Transverse colon (tissue), 4 donors: ENCODE data around the gene STK11IP. TPM values are rescaled to one million over a fixed set of nuclear protein-coding genes. Genes with fewer than 3 reads are reported as not detected.

Experiments
- DNase-seq: peaks from one replicate; pipeline ENCODE4 v3.0.0-alpha.2; 2019
- H3K27ac ChIP-seq, 4 donors: fragments of 200-600 bp; sonication (generic); 2 replicates each; pipeline ENCODE4 v1.5.1; 2016 to 2018; ENCODE audit warnings: inconsistent platforms in 4 of 4
- H3K27me3 ChIP-seq: fragments of 200-600 bp; sonication (generic); 2 replicates; pipeline ENCODE4 v1.5.1; 2017; ENCODE audit warnings: inconsistent platforms
- H3K36me3 ChIP-seq, 4 donors: fragments of 200-600 bp; sonication (generic); 2 replicates each; pipeline ENCODE4 v1.5.1; 2017 to 2019; ENCODE audit warnings: inconsistent platforms in 4 of 4
- H3K4me1 ChIP-seq, 4 donors: fragments of 200-600 bp; sonication (generic); 2 replicates each; pipeline ENCODE4 v1.5.1; 2017 to 2020; ENCODE audit warnings: inconsistent platforms in 4 of 4
- H3K4me3 ChIP-seq, 4 donors: fragments of 200-600 bp; sonication (generic); 1 replicate in 1 of 4; 2 replicates in 3 of 4; pipeline versions ENCODE4 v1.5.1 to v1.6.1; 2017 to 2019; ENCODE audit warnings: inconsistent platforms in 4 of 4
- H3K9me3 ChIP-seq, 2 donors: fragments of 200-600 bp; sonication (generic); 2 replicates each; pipeline ENCODE4 v1.5.1; 2017 to 2019; ENCODE audit warnings: inconsistent platforms in 2 of 2
- CTCF ChIP-seq, 5 experiments: fragments of 200-600 bp in 3 of 5; fragments of 450-650 bp in 2 of 5; sonication (generic) in 3 of 5; IDR thresholded peaks; 1 replicate in 2 of 5; 2 replicates in 3 of 5; pipeline ENCODE4 v1.5.1; 2016 to 2017; ENCODE audit warnings: antibody characterized with exemption in 5 of 5, inconsistent platforms in 3 of 5, mild to moderate bottlenecking in 2 of 5, moderate library complexity in 1 of 5
- EP300 ChIP-seq: sonication (generic); formaldehyde crosslinking; IDR thresholded peaks from one replicate; pipeline ENCODE4 v1.6.1; 2017; ENCODE audit warnings: antibody characterized with exemption, low read depth
- POLR2A ChIP-seq: fragments of 450-650 bp; IDR thresholded peaks from one replicate; pipeline ENCODE4 v1.6.1; 2016; ENCODE audit warnings: antibody characterized with exemption, mild to moderate bottlenecking, moderate library complexity
- POLR2AphosphoS5 ChIP-seq, 3 donors: sonication (generic); formaldehyde crosslinking; IDR thresholded peaks; one replicate each; pipeline ENCODE4 v1.6.1; 2016; ENCODE audit warnings: antibody characterized with exemption in 3 of 3
- WGBS, 2 donors: methylation state at CpG; one replicate each; pipeline ENCODE4 v1.1.5; 2018; ENCODE audit warnings: low coverage in 1 of 2; 5-methylcytosine and 5-hydroxymethylcytosine counted together
- in situ Hi-C, 4 donors: fragments of 200-750 bp; cut with MboI; loops; one replicate each; pipeline versions ENCODE4 v1.15.0 to v1.15.1; 2017; ENCODE audit warnings: low sequenced_read_pairs in 3 of 4, low pct_ligation_motif_present in 1 of 4, low pct_unique_long_range_greater_than_20kb in 1 of 4
- intact Hi-C: fragments of 100-400 bp; cut with DNase I; formaldehyde crosslinking; loops from one replicate; pipeline ENCODE4 v1.15.1; 2023; ENCODE audit warnings: low total_unique reads
- small RNA-seq, 4 donors: library from RNA; depleted of rRNA; stranded (forward); fragments of <200 nt; gene quantifications; one replicate each; pipeline ENCODE3, GENCODE V24; 2016
- total RNA-seq, 4 donors: library from RNA; depleted of rRNA; stranded (reverse); fragments of >200 nt; gene quantifications; one replicate each; pipeline ENCODE4 v1.1.0, GENCODE V29; 2016

The STK11IP gene
- total RNA-seq, 4 donors from 2014 or later = 16.2 to 117 (median 38.2) TPM

GRCh38 chr2:219663116-219663762 lies 65.6 kb downstream of the STK11IP start:
- intact Hi-C loops (no loop called here), in situ Hi-C loops (no loop called here)
- Histone ChIP-seq H3K9me3 (no peaks in the 10 kb centered on the region), H3K36me3 (no peaks in the 10 kb centered on the region), H3K4me1 (no peaks in the 10 kb centered on the region), H3K27me3 (no peaks in the 10 kb centered on the region), H3K27ac (no peak overlapping the region), H3K4me3 (no peak overlapping the region)
- no peak for DNase-seq
- WGBS, 2 donors = 77 to 93% methylated on average over 2 to 11 of the region's 11 CpGs
- TF ChIP-seq POLR2A (no peak), EP300 (no peak), CTCF (IDR thresholded peaks at IDR 0.05) (no peak)

GRCh38 chr2:219664041-219664440 lies 66.4 kb downstream of the STK11IP start:
- in situ Hi-C loops (no loop called here), intact Hi-C loops (no loop called here)
- Histone ChIP-seq H3K27me3 (no peaks in the 10 kb centered on the region), H3K4me1 (no peaks in the 10 kb centered on the region), H3K4me3 (no peak overlapping the region), H3K36me3 (no peaks in the 10 kb centered on the region), H3K9me3 (no peaks in the 10 kb centered on the region), H3K27ac (no peak overlapping the region)
- no peak for TF ChIP-seq CTCF (IDR thresholded peaks at IDR 0.05)
- no peak for TF ChIP-seq POLR2AphosphoS5 (IDR thresholded peaks at IDR 0.05)
- no peak for TF ChIP-seq EP300
- TF ChIP-seq POLR2A = no peak
- DNase-seq = no peak
- 93 to 94% methylated on average over 5 of the region's 5 CpGs for WGBS, 2 donors

GRCh38 chr2:219664944-219665343 lies 67.3 kb downstream of the STK11IP start:
- DNase-seq = no peak
- 52 to 77% methylated on average over 3 to 4 of the region's 4 CpGs for WGBS, 2 donors
- Histone ChIP-seq H3K27me3 (no peaks in the 10 kb centered on the region), H3K9me3 (no peaks in the 10 kb centered on the region), H3K4me3 (no peak overlapping the region), H3K4me1 (no peaks in the 10 kb centered on the region), H3K27ac (no peak overlapping the region), H3K36me3 (no peaks in the 10 kb centered on the region)
- intact Hi-C loops (no loop called here), in situ Hi-C loops (no loop called here)
- TF ChIP-seq POLR2AphosphoS5 (IDR thresholded peaks at IDR 0.05) (no peak), CTCF (IDR thresholded peaks at IDR 0.05) (no peak), POLR2A (no peak), EP300 (no peak)

- in situ Hi-C loops = no loop called here
- no peak overlapping the region for H3K27ac ChIP-seq
- no peak overlapping the region for H3K4me3 ChIP-seq
- WGBS, 2 donors = 60% methylated on average over 6 of the region's 6 CpGs; no CpG with 5 or more reads in 1 of the 2 donors
- no peak for DNase-seq
- no peaks in the 10 kb centered on the region for H3K27me3 ChIP-seq
- no peaks in the 10 kb centered on the region for H3K4me1 ChIP-seq
- TF ChIP-seq POLR2A = no peak
- no peak for TF ChIP-seq POLR2AphosphoS5 (IDR thresholded peaks at IDR 0.05)
- TF ChIP-seq EP300 = no peak
- no peak for TF ChIP-seq CTCF (IDR thresholded peaks at IDR 0.05)
- H3K9me3 ChIP-seq = no peaks in the 10 kb centered on the region
- intact Hi-C loops = no loop called here
- H3K36me3 ChIP-seq = no peaks in the 10 kb centered on the region
Measured at GRCh38 chr2:219665926-219666325, 68.3 kb downstream of the STK11IP start.

Small RNA genes within 50 kb of the gene (small RNA-seq; reads per million reads assigned to genes)
- gene MIR3132 (0 reads per million in 4 donors), gene RN7SKP213 (0 to 0.28 (median 0) reads per million in 4 donors)

Other genes starting within 250 kb of the STK11IP start
- 100 to 1,000 TPM in 2 of 4 donors, 10 to 100 TPM in 2; 61.3 to 142 (median 104) TPM for gene DNPEP, start 209.9 kb upstream of the STK11IP start, total RNA-seq
- gene DES, start 179.5 kb upstream of the STK11IP start, total RNA-seq = over 10,000 TPM in 1 of 4 donors, 1,000 to 10,000 TPM in 2, 100 to 1,000 TPM in 1; 1,000 to 12,373 (median 1,519) TPM
- gene SPEG, start 163.0 kb upstream of the STK11IP start, total RNA-seq = 10 to 100 TPM; 26.5 to 95.8 (median 48.5) TPM
- 10 to 100 TPM; 25.1 to 41.1 (median 36.4) TPM for gene GMPPA, start 99.0 kb upstream of the STK11IP start, total RNA-seq
- gene ASIC4, start 83.4 kb upstream of the STK11IP start, total RNA-seq = not detected
- 10 to 100 TPM; 21.1 to 58.2 (median 52.1) TPM for gene CHPF, start 54.0 kb upstream of the STK11IP start, total RNA-seq
- 1 to 10 TPM in 3 of 4 donors, not detected in 1; 1.1 to 4.4 (median 1.2) TPM for gene TMEM198, start 53.8 kb upstream of the STK11IP start, total RNA-seq
- gene OBSL1, start 26.3 kb upstream of the STK11IP start, total RNA-seq = 10 to 100 TPM; 18.1 to 57.2 (median 19.0) TPM
- not detected for gene INHA, start 25.5 kb upstream of the STK11IP start, total RNA-seq
- 10 to 100 TPM in 1 of 4 donors, under 1 TPM in 2, not detected in 1; 0.32 to 25.9 (median 0.68) TPM for gene SLC4A3, start 29.8 kb downstream of the STK11IP start, total RNA-seq